ENCODE data around the gene SFT2D2.

GRCh38 chr1:168199056-168199455 lies 26.7 kb upstream of the SFT2D2 start:
- no peak for TF ChIP-seq ZNF274 (IDR thresholded peaks at IDR 0.05; ENCODE audit: low read depth, low read length)
- TF ChIP-seq YY1 (IDR thresholded peaks at IDR 0.05; ENCODE audit: insufficient read depth, insufficient read length), result no peak
- TF ChIP-seq SUZ12 (IDR thresholded peaks at IDR 0.05; ENCODE audit: extremely low read depth, insufficient read depth, insufficient read length), result no peak
